A673 (cell line): ENCODE results near the gene SERPINH1. TPM values are rescaled to one million over a fixed set of nuclear protein-coding genes. Genes with fewer than 3 reads are reported as not detected.
A peak's percentile ranks its signal among the peaks of the same experiment; 100 is the strongest.

Source experiments
- BruUV-seq: library from RNA; stranded (reverse); fragments of 400-500 nt; replicated peaks from 2 replicates; lab custom pipeline; 2021; lab: Mats Ljungman, UMichigan
- CTCF ChIA-PET: fragments of 300-600 bp; sonication (Branson Sonifier 250); formaldehyde crosslinking; loops from one replicate; lab custom pipeline; 2022; ENCODE audit warnings: antibody characterized with exemption; lab: Charles Lee
- POLR2A ChIA-PET: fragments of 300-600 bp; sonication (Branson Sonifier 250); formaldehyde crosslinking; loops from one replicate; lab custom pipeline; 2022; ENCODE audit warnings: antibody characterized with exemption; ENCODE audit not compliant: low non-redundant PET; lab: Charles Lee
- DNase-seq: peaks from one replicate; pipeline ENCODE4 v3.0.0-alpha.2; 2015; ENCODE audit warnings: low spot score
- H3K27ac ChIP-seq: fragments of 200-600 bp; sonication (generic); 2 replicates; pipeline ENCODE4 v1.5.1; 2016; ENCODE audit warnings: mixed run types, low read depth, mild to moderate bottlenecking, mixed read lengths, antibody characterized with exemption, low read length; ENCODE audit not compliant: poor library complexity, severe bottlenecking
- H3K27me3 ChIP-seq: fragments of 200-600 bp; sonication (generic); replicated peaks from 2 replicates; pipeline ENCODE4 v1.6.1; 2017; ENCODE audit warnings: mixed run types, low read depth, mild to moderate bottlenecking, mixed read lengths, antibody characterized with exemption, low read length; ENCODE audit not compliant: insufficient read depth, poor library complexity
- H3K36me3 ChIP-seq: fragments of 200-600 bp; sonication (generic); 2 replicates; pipeline ENCODE4 v1.6.1; 2016; ENCODE audit warnings: mixed run types, mild to moderate bottlenecking, mixed read lengths, antibody characterized with exemption, low read length; ENCODE audit not compliant: insufficient read depth, poor library complexity, severe bottlenecking
- H3K4me1 ChIP-seq: fragments of 200-600 bp; sonication (generic); 2 replicates; pipeline ENCODE4 v1.6.1; 2017; ENCODE audit warnings: mixed run types, mild to moderate bottlenecking, mixed read lengths, antibody characterized with exemption, low read length; ENCODE audit not compliant: insufficient read depth, poor library complexity, severe bottlenecking
- H3K4me3 ChIP-seq: fragments of 200-600 bp; sonication (generic); 2 replicates; pipeline ENCODE4 v1.5.1; 2016; ENCODE audit warnings: low read depth, mixed run types, mild to moderate bottlenecking, mixed read lengths, low read length; ENCODE audit not compliant: poor library complexity, severe bottlenecking
- H3K9me3 ChIP-seq: fragments of 200-600 bp; sonication (generic); 2 replicates; pipeline ENCODE4 v1.6.1; 2016; ENCODE audit warnings: mixed run types, low read depth, mild to moderate bottlenecking, mixed read lengths, antibody characterized with exemption, low read length; ENCODE audit not compliant: poor library complexity, severe bottlenecking
- CTCF ChIP-seq: fragments of 300-800, 200-600 bp; sonication (generic); conservative IDR thresholded peaks from 2 replicates; pipeline ENCODE4 v1.5.1; 2017; ENCODE audit warnings: low read depth, mild to moderate bottlenecking, antibody characterized with exemption, low read length, moderate library complexity, mixed read lengths
- EZH2 ChIP-seq: fragments of 200-600 bp; sonication (generic); IDR thresholded peaks from 2 replicates; pipeline ENCODE4 v1.6.1; 2017; ENCODE audit warnings: borderline replicate concordance, low read depth, mild to moderate bottlenecking, mixed read lengths, antibody characterized with exemption, low read length; ENCODE audit not compliant: poor library complexity, severe bottlenecking
- intact Hi-C: fragments of 100-400 bp; cut with micrococcal nuclease; formaldehyde crosslinking; loops from one replicate; pipeline ENCODE4 v1.10.0; 2022; ENCODE audit not compliant: unreplicated experiment
- total RNA-seq: library from RNA; stranded (reverse); gene quantifications from 2 replicates; pipeline ENCODE4 v1.2.3, GENCODE V29; 2021

Gene SERPINH1
- total RNA-seq, 1 experiment from 2014 or later = 268 TPM

- POLR2A ChIA-PET = no interaction called here
- intact Hi-C loops = no loop called here
Measured at GRCh38 chr11:75600356-75600755, 38.3 kb downstream of the SERPINH1 start.

GRCh38 chr11:75601494-75601893 is 39.4 kb downstream of the SERPINH1 start:
- BruUV-seq = no TSS peak
- ChIA-PET CTCF (no interaction called here), POLR2A (interaction anchor here (0.6 kb wide), 1 partner anchor 40 kb away, joined by 4 read pairs; no protein-coding TSS in a partner anchor)
- H3K4me3 ChIP-seq = no peak overlapping the region
- H3K27me3 ChIP-seq = no peaks in the 10 kb centered on the region
- no peak for TF ChIP-seq CTCF
- TF ChIP-seq EZH2 = no peak
- H3K36me3 ChIP-seq = no peaks in the 10 kb centered on the region
- no peaks in the 10 kb centered on the region for H3K9me3 ChIP-seq
- intact Hi-C loops = no loop called here
- no peak overlapping the region for H3K27ac ChIP-seq
- peaks cover 26% of the 10 kb centered on the region for H3K4me1 ChIP-seq
- DNase-seq = no peak

More at GRCh38 chr11:75600356-75600755, 38.3 kb downstream of the SERPINH1 start:
- H3K36me3 ChIP-seq = no peaks in the 10 kb centered on the region
- TF ChIP-seq CTCF (no peak), EZH2 (no peak)
- DNase-seq = no peak
- H3K4me3 ChIP-seq = no peak overlapping the region
- BruUV-seq = no TSS peak
- CTCF ChIA-PET = no interaction called here
- H3K27me3 ChIP-seq = no peaks in the 10 kb centered on the region
- peaks cover 26% of the 10 kb centered on the region for H3K4me1 ChIP-seq
- no peak overlapping the region for H3K27ac ChIP-seq
- no peaks in the 10 kb centered on the region for H3K9me3 ChIP-seq

GRCh38 chr11:75602951-75603350 is 40.9 kb downstream of the SERPINH1 start:
- ChIA-PET POLR2A (no interaction called here), CTCF (interaction anchor here (0.6 to 1.8 kb wide), 2 partner anchors 103 to 173 kb away, joined by 3 to 7 read pairs; no protein-coding TSS in a partner anchor)
- no TSS peak for BruUV-seq
- Histone ChIP-seq H3K36me3 (no peaks in the 10 kb centered on the region), H3K9me3 (no peaks in the 10 kb centered on the region), H3K27ac (no peak overlapping the region), H3K4me1 (peaks cover 26% of the 10 kb centered on the region), H3K27me3 (no peaks in the 10 kb centered on the region), H3K4me3 (no peak overlapping the region)
- peak; percentile 64 for DNase-seq
- intact Hi-C loops = no loop called here
- TF ChIP-seq CTCF = no peak
- TF ChIP-seq EZH2 = no peak
